GM12878 (cell line): ENCODE results near the gene CREB3L4.

Experiments
- BMI1 ChIP-seq: fragments of 450-650 bp; IDR thresholded peaks from 2 replicates; pipeline ENCODE4 v1.6.1; 2016; ENCODE audit warnings: mild to moderate bottlenecking, moderate library complexity, borderline replicate concordance
- CTCF ChIP-seq, 3 experiments: IDR thresholded peaks in 2 of 3; conservative IDR thresholded peaks in 1 of 3; 2 replicates each; pipeline ENCODE4 v1.5.1; 2011; ENCODE audit warnings: low read depth in 3 of 3, low read length in 3 of 3, mild to moderate bottlenecking in 3 of 3, control low read depth in 2 of 3, moderate library complexity in 2 of 3, inconsistent platforms in 1 of 3, mixed read lengths in 1 of 3; ENCODE audit not compliant: control insufficient read depth in 2 of 3, insufficient read depth in 1 of 3; ENCODE audit errors: extremely low read depth in 1 of 3
- ESRRA ChIP-seq: IDR thresholded peaks from 2 replicates; pipeline ENCODE4 v1.6.1; 2012; ENCODE audit warnings: mild to moderate bottlenecking, low read length, improper control_type of control experiment
- POLR2A ChIP-seq: IDR thresholded peaks from 2 replicates; pipeline ENCODE4 v1.6.1; 2011; ENCODE audit warnings: low read depth, mild to moderate bottlenecking, low read length
- SRF ChIP-seq, 2 experiments: IDR thresholded peaks; 2 replicates each; pipeline ENCODE4 v1.6.1; 2011; ENCODE audit warnings: low read depth in 2 of 2, low read length in 2 of 2, mild to moderate bottlenecking in 1 of 2, moderate library complexity in 1 of 2
- ZSCAN29 ChIP-seq: fragments of 450-650 bp; IDR thresholded peaks from 2 replicates; pipeline ENCODE4 v1.6.1; 2017; ENCODE audit warnings: mild to moderate bottlenecking, moderate library complexity
- TF ChIP-seq, protein P1 (sequence below): fragments of 450-650 bp; IDR thresholded peaks from 2 replicates; pipeline ENCODE4 v1.6.1; 2018; ENCODE audit warnings: borderline replicate concordance, mild to moderate bottlenecking; ENCODE audit not compliant: partially characterized antibody
- TF ChIP-seq, protein P2 (sequence below): IDR thresholded peaks from 2 replicates; pipeline ENCODE4 v1.6.1; 2012; ENCODE audit warnings: low read length, inconsistent platforms

- TF ChIP-seq POLR2A, result no peak
- no peak for TF ChIP-seq BMI1
- TF ChIP-seq ESRRA, result no peak
- TF ChIP-seq, protein P1, sequence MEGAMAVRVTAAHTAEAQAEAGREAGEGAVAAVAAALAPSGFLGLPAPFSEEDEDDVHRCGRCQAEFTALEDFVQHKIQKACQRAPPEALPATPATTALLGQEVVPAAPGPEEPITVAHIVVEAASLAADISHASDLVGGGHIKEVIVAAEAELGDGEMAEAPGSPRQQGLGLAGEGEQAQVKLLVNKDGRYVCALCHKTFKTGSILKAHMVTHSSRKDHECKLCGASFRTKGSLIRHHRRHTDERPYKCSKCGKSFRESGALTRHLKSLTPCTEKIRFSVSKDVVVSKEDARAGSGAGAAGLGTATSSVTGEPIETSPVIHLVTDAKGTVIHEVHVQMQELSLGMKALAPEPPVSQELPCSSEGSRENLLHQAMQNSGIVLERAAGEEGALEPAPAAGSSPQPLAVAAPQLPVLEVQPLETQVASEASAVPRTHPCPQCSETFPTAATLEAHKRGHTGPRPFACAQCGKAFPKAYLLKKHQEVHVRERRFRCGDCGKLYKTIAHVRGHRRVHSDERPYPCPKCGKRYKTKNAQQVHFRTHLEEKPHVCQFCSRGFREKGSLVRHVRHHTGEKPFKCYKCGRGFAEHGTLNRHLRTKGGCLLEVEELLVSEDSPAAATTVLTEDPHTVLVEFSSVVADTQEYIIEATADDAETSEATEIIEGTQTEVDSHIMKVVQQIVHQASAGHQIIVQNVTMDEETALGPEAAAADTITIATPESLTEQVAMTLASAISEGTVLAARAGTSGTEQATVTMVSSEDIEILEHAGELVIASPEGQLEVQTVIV, result no peak
- TF ChIP-seq CTCF (IDR thresholded peaks at IDR 0.05 in 2 of 3, conservative IDR thresholded peaks at IDR 0.05 in 1 of 3; ENCODE audit: control insufficient read depth in 2 of 3, extremely low read depth in 1 of 3, insufficient read depth in 1 of 3, low read depth in 3 of 3, low read length in 3 of 3), result no peak
- TF ChIP-seq SRF (IDR thresholded peaks at IDR 0.05; ENCODE audit: low read depth in 2 of 2, low read length in 2 of 2), result no peak
- TF ChIP-seq, protein P2, sequence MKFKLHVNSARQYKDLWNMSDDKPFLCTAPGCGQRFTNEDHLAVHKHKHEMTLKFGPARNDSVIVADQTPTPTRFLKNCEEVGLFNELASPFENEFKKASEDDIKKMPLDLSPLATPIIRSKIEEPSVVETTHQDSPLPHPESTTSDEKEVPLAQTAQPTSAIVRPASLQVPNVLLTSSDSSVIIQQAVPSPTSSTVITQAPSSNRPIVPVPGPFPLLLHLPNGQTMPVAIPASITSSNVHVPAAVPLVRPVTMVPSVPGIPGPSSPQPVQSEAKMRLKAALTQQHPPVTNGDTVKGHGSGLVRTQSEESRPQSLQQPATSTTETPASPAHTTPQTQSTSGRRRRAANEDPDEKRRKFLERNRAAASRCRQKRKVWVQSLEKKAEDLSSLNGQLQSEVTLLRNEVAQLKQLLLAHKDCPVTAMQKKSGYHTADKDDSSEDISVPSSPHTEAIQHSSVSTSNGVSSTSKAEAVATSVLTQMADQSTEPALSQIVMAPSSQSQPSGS, result no peak
- TF ChIP-seq ZSCAN29, result no peak
Observed at GRCh38 chr1:153938996-153939395, 28.7 kb upstream of the CREB3L4 start.
